GM19035 (cell line): ENCODE results near the gene HMCN1.
"Not testable (repeated sequence)": the region's sequence is repeated elsewhere in the genome, so short reads cannot be mapped to it uniquely, and the experiment has no call there.

Experiments
- ATAC-seq: cut with Tn5 transposase; IDR thresholded peaks from one replicate; pipeline ENCODE4 v1.9.1; 2021; ENCODE audit not compliant: unreplicated experiment

Gene HMCN1

GRCh38 chr1:185739967-185740366, 5.8 kb downstream of the HMCN1 start:
- no peak for ATAC-seq

GRCh38 chr1:185741551-185741950, 7.4 kb downstream of the HMCN1 start:
- no peak for ATAC-seq

- ATAC-seq: no peak
These were observed 8.2 kb downstream of the HMCN1 start for GRCh38 chr1:185742403-185742802.

- ATAC-seq: no peak
These were observed 11.0 kb downstream of the HMCN1 start for GRCh38 chr1:185745165-185745564.

- ATAC-seq: no peak
These were observed 24.9 kb downstream of the HMCN1 start for GRCh38 chr1:185759061-185759460.

GRCh38 chr1:185761841-185762240, 27.6 kb downstream of the HMCN1 start:
- ATAC-seq: no peak

GRCh38 chr1:185767508-185768120, 33.4 kb downstream of the HMCN1 start:
- ATAC-seq: no peak

- ATAC-seq: no peak
These were observed 34.2 kb downstream of the HMCN1 start for GRCh38 chr1:185768371-185768770.

- no peak for ATAC-seq
These were observed 34.9 kb downstream of the HMCN1 start for GRCh38 chr1:185769136-185769535.

- no peak for ATAC-seq
These were observed 40.2 kb downstream of the HMCN1 start for GRCh38 chr1:185774394-185774793.

GRCh38 chr1:185775501-185775900, 41.3 kb downstream of the HMCN1 start:
- ATAC-seq: no peak

GRCh38 chr1:185776522-185776921, 42.3 kb downstream of the HMCN1 start:
- no peak for ATAC-seq

GRCh38 chr1:185783860-185784259, 49.7 kb downstream of the HMCN1 start:
- not testable (repeated sequence) for ATAC-seq

GRCh38 chr1:185785586-185785985, 51.4 kb downstream of the HMCN1 start:
- ATAC-seq: no peak

- ATAC-seq: no peak
These were observed 52.3 kb downstream of the HMCN1 start for GRCh38 chr1:185786524-185786923.

GRCh38 chr1:185787238-185787637, 53.0 kb downstream of the HMCN1 start:
- ATAC-seq: no peak

GRCh38 chr1:185788386-185788785, 54.2 kb downstream of the HMCN1 start:
- ATAC-seq: no peak

- ATAC-seq: no peak
These were observed 55.5 kb downstream of the HMCN1 start for GRCh38 chr1:185789501-185790193.

- ATAC-seq: no peak
These were observed 56.1 kb downstream of the HMCN1 start for GRCh38 chr1:185790194-185790735.

GRCh38 chr1:185792040-185792439, 57.8 kb downstream of the HMCN1 start:
- ATAC-seq: no peak

- ATAC-seq: not testable (repeated sequence)
These were observed 60.3 kb downstream of the HMCN1 start for GRCh38 chr1:185794495-185794894.

- no peak for ATAC-seq
These were observed 61.0 kb downstream of the HMCN1 start for GRCh38 chr1:185795181-185795580.
